Measurements from ENCODE around the gene METTL23. TPM values are rescaled to one million over a fixed set of nuclear protein-coding genes. Genes with fewer than 3 reads are reported as not detected.

METTL23 gene
- total and polyA plus RNA-seq, 2 experiments from 2014 or later: 41.6 to 55.9 TPM

DNA sequence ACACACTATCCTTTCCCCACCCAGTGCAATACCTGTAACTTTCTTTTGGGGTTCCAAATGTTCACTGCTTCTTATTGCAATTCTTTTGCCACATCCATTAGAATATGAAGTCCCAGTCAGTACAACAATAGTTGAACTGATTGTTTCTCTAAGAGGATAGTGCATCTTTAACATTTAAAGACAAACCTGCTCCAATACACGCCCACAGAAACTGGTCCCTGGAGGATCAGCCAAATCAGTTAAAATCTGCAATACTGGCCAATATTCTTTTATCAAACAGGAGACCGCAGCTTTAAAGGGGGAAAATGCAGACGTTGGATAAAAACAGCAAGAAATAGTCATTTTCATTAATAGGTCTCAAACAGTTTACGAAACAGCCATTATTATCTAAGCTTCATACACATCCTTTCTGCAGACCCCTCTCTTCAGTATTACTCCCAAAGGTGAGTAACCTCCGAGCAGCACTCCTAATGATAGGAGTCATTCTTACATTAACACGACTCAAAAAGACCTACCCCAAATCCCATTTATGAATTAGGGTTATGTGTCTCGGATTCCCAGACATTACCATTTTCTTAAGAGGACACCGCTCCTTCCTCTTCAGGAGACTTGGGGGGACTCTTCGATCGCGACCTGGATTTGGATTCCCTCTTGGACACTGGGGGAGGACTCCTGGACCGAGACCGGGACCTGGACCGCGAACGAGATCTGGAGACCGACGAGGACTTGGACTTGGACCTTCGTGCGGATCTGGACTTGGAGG lies 9.1 kb downstream of the METTL23 start:
- Histone ChIP-seq H3K4me3 (peak overlapping the region; percentile 97), H3K27me3 (ENCODE audit: insufficient read depth) (no peaks in the 10 kb centered on the region), H3K4me2 (peak overlapping the region; percentile 99), H4K20me1 (replicated peaks; ENCODE audit: insufficient read depth) (peaks cover 35% of the 10 kb centered on the region), H2AFZ (no peak overlapping the region), H3K9me2 (ENCODE audit: insufficient read depth) (no peaks in the 10 kb centered on the region), H3K4me1 (ENCODE audit: insufficient read depth) (peaks cover 12% of the 10 kb centered on the region; the same call in 1 of the 2 replicates), H3K27ac (ENCODE audit: low read depth) (peak overlapping the region; percentile 75; the same call in 1 of the 2 replicates), H3K79me2 (replicated peaks; ENCODE audit: insufficient read depth) (peaks cover 56% of the 10 kb centered on the region), H3K36me3 (ENCODE audit: insufficient read depth) (peaks cover 37% of the 10 kb centered on the region), H3F3A (replicated peaks; ENCODE audit: low read depth) (peaks cover 45% of the 10 kb centered on the region)
- Mint-ChIP-seq H3K9me3 (peaks cover 9% of the 10 kb centered on the region; the same call in 2 of the 3 replicates), H3K4me3 (peak overlapping the region; percentile 99), H3K27ac (peak overlapping the region; percentile 99), H3K27me3 (ENCODE audit: insufficient read depth, low read depth, poor library complexity) (peaks cover 25% of the 10 kb centered on the region), H3K4me1 (peaks cover 26% of the 10 kb centered on the region), H3K36me3 (ENCODE audit: low read depth) (peaks cover 58% of the 10 kb centered on the region)
- ATAC-seq: no peak
- DNase-seq (ENCODE audit: low spot score): no peak
- TF ChIP-seq POLR2AphosphoS5 (IDR thresholded peaks at IDR 0.05; ENCODE audit: low read depth) (peak; percentile 23; the same call in 1 of the 2 replicates), CREB1 (CRISPR knock-in tag; IDR thresholded peaks at IDR 0.05; ENCODE audit: low read depth) (no peak)

DNA sequence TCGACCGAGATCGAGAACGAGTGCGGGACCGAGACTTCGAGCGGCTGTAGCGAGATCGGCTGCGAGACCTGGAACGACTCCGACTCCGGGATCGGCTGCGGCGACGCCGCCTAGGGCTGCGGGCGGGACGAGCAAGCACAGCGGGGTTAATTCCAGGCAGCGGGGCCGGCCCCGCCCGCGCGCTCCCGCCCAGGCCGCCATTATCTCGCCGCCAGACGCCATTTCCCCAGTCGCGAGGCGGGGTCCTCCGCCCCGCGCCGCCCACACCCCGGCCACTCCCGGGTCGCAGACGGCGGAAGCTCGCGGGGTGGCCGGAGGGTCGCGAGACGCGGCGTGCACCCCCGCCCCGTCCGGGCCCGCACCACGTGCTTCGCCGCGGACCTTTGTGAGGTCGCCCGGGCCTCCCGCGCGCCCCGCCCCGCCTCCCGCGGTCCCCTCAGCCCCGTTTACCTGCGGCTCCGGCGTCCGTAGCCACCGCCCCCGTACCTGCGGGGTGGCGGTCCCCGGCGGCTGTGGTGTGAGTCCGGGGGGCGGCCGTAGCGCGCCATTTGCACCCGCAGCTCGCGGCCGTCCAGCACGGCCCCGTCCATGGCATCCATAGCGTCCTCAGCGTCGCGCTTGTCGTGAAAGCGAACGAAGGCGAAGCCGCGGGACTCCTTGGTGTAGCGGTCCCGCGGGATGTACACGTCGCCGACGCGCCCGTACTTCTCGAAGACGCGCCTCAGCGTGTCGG lies 9.9 kb downstream of the METTL23 start:
- TF ChIP-seq, protein P1, sequence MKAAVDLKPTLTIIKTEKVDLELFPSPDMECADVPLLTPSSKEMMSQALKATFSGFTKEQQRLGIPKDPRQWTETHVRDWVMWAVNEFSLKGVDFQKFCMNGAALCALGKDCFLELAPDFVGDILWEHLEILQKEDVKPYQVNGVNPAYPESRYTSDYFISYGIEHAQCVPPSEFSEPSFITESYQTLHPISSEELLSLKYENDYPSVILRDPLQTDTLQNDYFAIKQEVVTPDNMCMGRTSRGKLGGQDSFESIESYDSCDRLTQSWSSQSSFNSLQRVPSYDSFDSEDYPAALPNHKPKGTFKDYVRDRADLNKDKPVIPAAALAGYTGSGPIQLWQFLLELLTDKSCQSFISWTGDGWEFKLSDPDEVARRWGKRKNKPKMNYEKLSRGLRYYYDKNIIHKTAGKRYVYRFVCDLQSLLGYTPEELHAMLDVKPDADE (IDR thresholded peaks at IDR 0.05): 0 out of 2 replicates have a peak, but pooled peaks have one; percentile 25
- TF ChIP-seq NANOG (IDR thresholded peaks at IDR 0.05; ENCODE audit: borderline replicate concordance): no peak
- no peak for TF ChIP-seq CREB1 (CRISPR knock-in tag; IDR thresholded peaks at IDR 0.05; ENCODE audit: low read depth)
- no peak for TF ChIP-seq EZH2phosphoT487 (IDR thresholded peaks at IDR 0.05; ENCODE audit: unreplicated experiment)
- no peak for TF ChIP-seq ZNF331 (CRISPR knock-in tag; IDR thresholded peaks at IDR 0.05; ENCODE audit: low read depth)
- TF ChIP-seq, protein P2, sequence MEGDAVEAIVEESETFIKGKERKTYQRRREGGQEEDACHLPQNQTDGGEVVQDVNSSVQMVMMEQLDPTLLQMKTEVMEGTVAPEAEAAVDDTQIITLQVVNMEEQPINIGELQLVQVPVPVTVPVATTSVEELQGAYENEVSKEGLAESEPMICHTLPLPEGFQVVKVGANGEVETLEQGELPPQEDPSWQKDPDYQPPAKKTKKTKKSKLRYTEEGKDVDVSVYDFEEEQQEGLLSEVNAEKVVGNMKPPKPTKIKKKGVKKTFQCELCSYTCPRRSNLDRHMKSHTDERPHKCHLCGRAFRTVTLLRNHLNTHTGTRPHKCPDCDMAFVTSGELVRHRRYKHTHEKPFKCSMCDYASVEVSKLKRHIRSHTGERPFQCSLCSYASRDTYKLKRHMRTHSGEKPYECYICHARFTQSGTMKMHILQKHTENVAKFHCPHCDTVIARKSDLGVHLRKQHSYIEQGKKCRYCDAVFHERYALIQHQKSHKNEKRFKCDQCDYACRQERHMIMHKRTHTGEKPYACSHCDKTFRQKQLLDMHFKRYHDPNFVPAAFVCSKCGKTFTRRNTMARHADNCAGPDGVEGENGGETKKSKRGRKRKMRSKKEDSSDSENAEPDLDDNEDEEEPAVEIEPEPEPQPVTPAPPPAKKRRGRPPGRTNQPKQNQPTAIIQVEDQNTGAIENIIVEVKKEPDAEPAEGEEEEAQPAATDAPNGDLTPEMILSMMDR (conservative IDR thresholded peaks at IDR 0.05; ENCODE audit: low read depth in 2 of 2): peak in 1 of 2 experiments; percentile 21; a peak in 1 of 4 replicates
- TF ChIP-seq, protein P3, sequence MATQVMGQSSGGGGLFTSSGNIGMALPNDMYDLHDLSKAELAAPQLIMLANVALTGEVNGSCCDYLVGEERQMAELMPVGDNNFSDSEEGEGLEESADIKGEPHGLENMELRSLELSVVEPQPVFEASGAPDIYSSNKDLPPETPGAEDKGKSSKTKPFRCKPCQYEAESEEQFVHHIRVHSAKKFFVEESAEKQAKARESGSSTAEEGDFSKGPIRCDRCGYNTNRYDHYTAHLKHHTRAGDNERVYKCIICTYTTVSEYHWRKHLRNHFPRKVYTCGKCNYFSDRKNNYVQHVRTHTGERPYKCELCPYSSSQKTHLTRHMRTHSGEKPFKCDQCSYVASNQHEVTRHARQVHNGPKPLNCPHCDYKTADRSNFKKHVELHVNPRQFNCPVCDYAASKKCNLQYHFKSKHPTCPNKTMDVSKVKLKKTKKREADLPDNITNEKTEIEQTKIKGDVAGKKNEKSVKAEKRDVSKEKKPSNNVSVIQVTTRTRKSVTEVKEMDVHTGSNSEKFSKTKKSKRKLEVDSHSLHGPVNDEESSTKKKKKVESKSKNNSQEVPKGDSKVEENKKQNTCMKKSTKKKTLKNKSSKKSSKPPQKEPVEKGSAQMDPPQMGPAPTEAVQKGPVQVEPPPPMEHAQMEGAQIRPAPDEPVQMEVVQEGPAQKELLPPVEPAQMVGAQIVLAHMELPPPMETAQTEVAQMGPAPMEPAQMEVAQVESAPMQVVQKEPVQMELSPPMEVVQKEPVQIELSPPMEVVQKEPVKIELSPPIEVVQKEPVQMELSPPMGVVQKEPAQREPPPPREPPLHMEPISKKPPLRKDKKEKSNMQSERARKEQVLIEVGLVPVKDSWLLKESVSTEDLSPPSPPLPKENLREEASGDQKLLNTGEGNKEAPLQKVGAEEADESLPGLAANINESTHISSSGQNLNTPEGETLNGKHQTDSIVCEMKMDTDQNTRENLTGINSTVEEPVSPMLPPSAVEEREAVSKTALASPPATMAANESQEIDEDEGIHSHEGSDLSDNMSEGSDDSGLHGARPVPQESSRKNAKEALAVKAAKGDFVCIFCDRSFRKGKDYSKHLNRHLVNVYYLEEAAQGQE (IDR thresholded peaks at IDR 0.05; ENCODE audit: unreplicated experiment): no peak
- TF ChIP-seq POLR2AphosphoS5 (IDR thresholded peaks at IDR 0.05; ENCODE audit: low read depth): no peak; the same call in 1 of the 2 replicates
- no peak overlapping the region for H2AFZ ChIP-seq
- H3F3A ChIP-seq (replicated peaks; ENCODE audit: low read depth): peaks cover 40% of the 10 kb centered on the region
- H3K27me3 Mint-ChIP-seq (ENCODE audit: insufficient read depth, low read depth, poor library complexity): peaks cover 25% of the 10 kb centered on the region
- ATAC-seq: peak; percentile 16
- H3K27me3 ChIP-seq (ENCODE audit: insufficient read depth): no peaks in the 10 kb centered on the region
- H3K27ac ChIP-seq (ENCODE audit: low read depth): peak overlapping the region; percentile 91
- H4K20me1 ChIP-seq (replicated peaks; ENCODE audit: insufficient read depth): peaks cover 28% of the 10 kb centered on the region
- H3K36me3 Mint-ChIP-seq (ENCODE audit: low read depth): peaks cover 57% of the 10 kb centered on the region
- peaks cover 34% of the 10 kb centered on the region for H3K36me3 ChIP-seq (ENCODE audit: insufficient read depth)
- H3K9me3 Mint-ChIP-seq: peaks cover 9% of the 10 kb centered on the region; the same call in 2 of the 3 replicates
- H3K27ac Mint-ChIP-seq: peak overlapping the region; percentile 99
- H3K4me3 Mint-ChIP-seq: peak overlapping the region; percentile 99
- peaks cover 26% of the 10 kb centered on the region for H3K4me1 Mint-ChIP-seq
- H3K4me2 ChIP-seq: peak overlapping the region; percentile 99
- DNase-seq (ENCODE audit: low spot score): peak; percentile 63
- peaks cover 12% of the 10 kb centered on the region; the same call in 1 of the 2 replicates for H3K4me1 ChIP-seq (ENCODE audit: insufficient read depth)
- peak overlapping the region; percentile 97 for H3K4me3 ChIP-seq
- no peaks in the 10 kb centered on the region for H3K9me2 ChIP-seq (ENCODE audit: insufficient read depth)
- peaks cover 56% of the 10 kb centered on the region for H3K79me2 ChIP-seq (replicated peaks; ENCODE audit: insufficient read depth)

All from GM23338 (cell line).